ENCODE measurements around the gene ZNF860.

ZNF860 gene

GRCh38 chr3:32021155-32021554 is 39.6 kb downstream of the ZNF860 start:
- DNase-seq (ENCODE audit: low spot score), result no peak
- Histone ChIP-seq H3K4me3 (ENCODE audit: low read length in 2 of 2) (no peak overlapping the region), H2AK5ac (ENCODE audit: low read depth, low read length) (no peak overlapping the region), H3K18ac (ENCODE audit: low read length) (no peak overlapping the region), H2BK15ac (ENCODE audit: low read length) (no peak overlapping the region), H3K36me3 (replicated peaks in 1 of 2; ENCODE audit: control insufficient read depth in 2 of 2, insufficient read depth in 2 of 2, low read length in 2 of 2) (no peaks in the 10 kb centered on the region), H2BK5ac (ENCODE audit: low read length) (no peak overlapping the region), H3K9me3 (replicated peaks in 1 of 2; ENCODE audit: control insufficient read depth in 2 of 2, insufficient read depth in 1 of 2, low read depth in 1 of 2, low read length in 2 of 2) (no peaks in the 10 kb centered on the region), H3K79me1 (ENCODE audit: low read depth, low read length) (no peaks in the 10 kb centered on the region), H4K8ac (ENCODE audit: low read depth, low read length) (no peak overlapping the region), H3K14ac (ENCODE audit: low read length) (no peak overlapping the region), H2AFZ (ENCODE audit: low read length) (no peak overlapping the region), H3K4me2 (ENCODE audit: insufficient read depth, low read length, poor library complexity, severe bottlenecking) (no peak overlapping the region), H2BK120ac (ENCODE audit: low read depth, low read length) (no peak overlapping the region), H2BK12ac (ENCODE audit: low read length) (no peak overlapping the region), H3K27me3 (ENCODE audit: control insufficient read depth in 3 of 3, insufficient read depth in 3 of 3, low read depth in 1 of 3, low read length in 3 of 3) (no peaks in the 10 kb centered on the region), H3K27ac (replicated peaks; ENCODE audit: low read length) (no peak overlapping the region), H4K91ac (ENCODE audit: low read depth, low read length, poor library complexity) (no peak overlapping the region), H3K9ac (ENCODE audit: low read depth, low read length, poor library complexity) (no peak overlapping the region), H3K4me1 (ENCODE audit: control insufficient read depth in 2 of 2, insufficient read depth in 1 of 2, low read depth in 1 of 2, low read length in 2 of 2) (no peaks in the 10 kb centered on the region), H3K23ac (ENCODE audit: low read depth, low read length, poor library complexity) (no peak overlapping the region), H3K4ac (ENCODE audit: low read length) (no peak overlapping the region)
- WGBS, 2 donors (ENCODE audit: extremely low coverage in 2 of 2, insufficient read length in 2 of 2, insufficient replicate concordance in 1 of 2), result no CpG with 5 or more reads among the region's 7 CpGs

- H2AK5ac ChIP-seq (ENCODE audit: low read depth, low read length), result no peak overlapping the region
Observed at GRCh38 chr3:32021748-32022147, 40.2 kb downstream of the ZNF860 start.

GRCh38 chr3:32022947-32023346 is 41.4 kb downstream of the ZNF860 start:
- no peaks in the 10 kb centered on the region for H3K27me3 ChIP-seq (ENCODE audit: control insufficient read depth in 3 of 3, insufficient read depth in 3 of 3, low read depth in 1 of 3, low read length in 3 of 3)
- H4K8ac ChIP-seq (ENCODE audit: low read depth, low read length), result no peak overlapping the region
- H3K14ac ChIP-seq (ENCODE audit: low read length), result no peak overlapping the region
- H2BK120ac ChIP-seq (ENCODE audit: low read depth, low read length), result no peak overlapping the region
- H3K23ac ChIP-seq (ENCODE audit: low read depth, low read length, poor library complexity), result no peak overlapping the region
- no CpG with 5 or more reads among the region's 2 CpGs for WGBS, 2 donors (ENCODE audit: extremely low coverage in 2 of 2, insufficient read length in 2 of 2, insufficient replicate concordance in 1 of 2)
- no peak overlapping the region for H3K27ac ChIP-seq (replicated peaks; ENCODE audit: low read length)
- no peak overlapping the region for H2BK15ac ChIP-seq (ENCODE audit: low read length)
- H3K4ac ChIP-seq (ENCODE audit: low read length), result no peak overlapping the region
- no peaks in the 10 kb centered on the region for H3K9me3 ChIP-seq (replicated peaks in 1 of 2; ENCODE audit: control insufficient read depth in 2 of 2, insufficient read depth in 1 of 2, low read depth in 1 of 2, low read length in 2 of 2)
- no peak overlapping the region for H3K18ac ChIP-seq (ENCODE audit: low read length)
- no peaks in the 10 kb centered on the region for H3K36me3 ChIP-seq (replicated peaks in 1 of 2; ENCODE audit: control insufficient read depth in 2 of 2, insufficient read depth in 2 of 2, low read length in 2 of 2)
- DNase-seq (ENCODE audit: low spot score), result no peak
- no peak overlapping the region for H2BK12ac ChIP-seq (ENCODE audit: low read length)
- H2AFZ ChIP-seq (ENCODE audit: low read length), result no peak overlapping the region
- H3K4me3 ChIP-seq (ENCODE audit: low read length in 2 of 2), result no peak overlapping the region
- H2AK5ac ChIP-seq (ENCODE audit: low read depth, low read length), result no peak overlapping the region
- no peak overlapping the region for H3K4me2 ChIP-seq (ENCODE audit: insufficient read depth, low read length, poor library complexity, severe bottlenecking)
- H3K9ac ChIP-seq (ENCODE audit: low read depth, low read length, poor library complexity), result no peak overlapping the region
- no peaks in the 10 kb centered on the region for H3K79me1 ChIP-seq (ENCODE audit: low read depth, low read length)
- H3K4me1 ChIP-seq (ENCODE audit: control insufficient read depth in 2 of 2, insufficient read depth in 1 of 2, low read depth in 1 of 2, low read length in 2 of 2), result no peaks in the 10 kb centered on the region
- no peak overlapping the region for H2BK5ac ChIP-seq (ENCODE audit: low read length)
- no peak overlapping the region for H4K91ac ChIP-seq (ENCODE audit: low read depth, low read length, poor library complexity)

More at GRCh38 chr3:32021748-32022147, 40.2 kb downstream of the ZNF860 start:
- no peak overlapping the region for H3K23ac ChIP-seq (ENCODE audit: low read depth, low read length, poor library complexity)
- DNase-seq (ENCODE audit: low spot score), result no peak
- H3K4me2 ChIP-seq (ENCODE audit: insufficient read depth, low read length, poor library complexity, severe bottlenecking), result no peak overlapping the region
- H2BK15ac ChIP-seq (ENCODE audit: low read length), result no peak overlapping the region
- H3K9ac ChIP-seq (ENCODE audit: low read depth, low read length, poor library complexity), result no peak overlapping the region
- no peaks in the 10 kb centered on the region for H3K79me1 ChIP-seq (ENCODE audit: low read depth, low read length)
- H3K14ac ChIP-seq (ENCODE audit: low read length), result no peak overlapping the region
- no peak overlapping the region for H2BK5ac ChIP-seq (ENCODE audit: low read length)
- no peak overlapping the region for H3K4ac ChIP-seq (ENCODE audit: low read length)
- no peaks in the 10 kb centered on the region for H3K4me1 ChIP-seq (ENCODE audit: control insufficient read depth in 2 of 2, insufficient read depth in 1 of 2, low read depth in 1 of 2, low read length in 2 of 2)
- H2BK120ac ChIP-seq (ENCODE audit: low read depth, low read length), result no peak overlapping the region
- no peak overlapping the region for H3K18ac ChIP-seq (ENCODE audit: low read length)
- H2BK12ac ChIP-seq (ENCODE audit: low read length), result no peak overlapping the region
- H2AFZ ChIP-seq (ENCODE audit: low read length), result no peak overlapping the region
- H4K8ac ChIP-seq (ENCODE audit: low read depth, low read length), result no peak overlapping the region
- no CpG with 5 or more reads among the region's 3 CpGs for WGBS, 2 donors (ENCODE audit: extremely low coverage in 2 of 2, insufficient read length in 2 of 2, insufficient replicate concordance in 1 of 2)
- H4K91ac ChIP-seq (ENCODE audit: low read depth, low read length, poor library complexity), result no peak overlapping the region
- no peak overlapping the region for H3K27ac ChIP-seq (replicated peaks; ENCODE audit: low read length)
- no peaks in the 10 kb centered on the region for H3K36me3 ChIP-seq (replicated peaks in 1 of 2; ENCODE audit: control insufficient read depth in 2 of 2, insufficient read depth in 2 of 2, low read length in 2 of 2)
- no peaks in the 10 kb centered on the region for H3K9me3 ChIP-seq (replicated peaks in 1 of 2; ENCODE audit: control insufficient read depth in 2 of 2, insufficient read depth in 1 of 2, low read depth in 1 of 2, low read length in 2 of 2)
- H3K4me3 ChIP-seq (ENCODE audit: low read length in 2 of 2), result no peak overlapping the region
- no peaks in the 10 kb centered on the region for H3K27me3 ChIP-seq (ENCODE audit: control insufficient read depth in 3 of 3, insufficient read depth in 3 of 3, low read depth in 1 of 3, low read length in 3 of 3)

- no peak overlapping the region for H4K91ac ChIP-seq (ENCODE audit: low read depth, low read length, poor library complexity)
- H3K27me3 ChIP-seq (ENCODE audit: control insufficient read depth in 3 of 3, insufficient read depth in 3 of 3, low read depth in 1 of 3, low read length in 3 of 3), result no peaks in the 10 kb centered on the region
- H2BK5ac ChIP-seq (ENCODE audit: low read length), result no peak overlapping the region
- H4K8ac ChIP-seq (ENCODE audit: low read depth, low read length), result no peak overlapping the region
- H2BK12ac ChIP-seq (ENCODE audit: low read length), result no peak overlapping the region
- no peak for DNase-seq (ENCODE audit: low spot score)
- H3K4me2 ChIP-seq (ENCODE audit: insufficient read depth, low read length, poor library complexity, severe bottlenecking), result no peak overlapping the region
- H3K4me1 ChIP-seq (ENCODE audit: control insufficient read depth in 2 of 2, insufficient read depth in 1 of 2, low read depth in 1 of 2, low read length in 2 of 2), result no peaks in the 10 kb centered on the region
- no peak overlapping the region for H3K18ac ChIP-seq (ENCODE audit: low read length)
- no peak overlapping the region for H3K27ac ChIP-seq (replicated peaks; ENCODE audit: low read length)
- no peak overlapping the region for H3K23ac ChIP-seq (ENCODE audit: low read depth, low read length, poor library complexity)
- H2AFZ ChIP-seq (ENCODE audit: low read length), result no peak overlapping the region
- WGBS, 2 donors (ENCODE audit: extremely low coverage in 2 of 2, insufficient read length in 2 of 2, insufficient replicate concordance in 1 of 2), result no CpG with 5 or more reads among the region's 6 CpGs
- no peak overlapping the region for H3K14ac ChIP-seq (ENCODE audit: low read length)
- no peak overlapping the region for H3K9ac ChIP-seq (ENCODE audit: low read depth, low read length, poor library complexity)
- no peak overlapping the region for H2BK15ac ChIP-seq (ENCODE audit: low read length)
- no peak overlapping the region for H3K4ac ChIP-seq (ENCODE audit: low read length)
- H2AK5ac ChIP-seq (ENCODE audit: low read depth, low read length), result no peak overlapping the region
- no peak overlapping the region for H3K4me3 ChIP-seq (ENCODE audit: low read length in 2 of 2)
- H3K36me3 ChIP-seq (replicated peaks in 1 of 2; ENCODE audit: control insufficient read depth in 2 of 2, insufficient read depth in 2 of 2, low read length in 2 of 2), result no peaks in the 10 kb centered on the region
- H3K79me1 ChIP-seq (ENCODE audit: low read depth, low read length), result peaks cover 1% of the 10 kb centered on the region
- H3K9me3 ChIP-seq (replicated peaks in 1 of 2; ENCODE audit: control insufficient read depth in 2 of 2, insufficient read depth in 1 of 2, low read depth in 1 of 2, low read length in 2 of 2), result no peaks in the 10 kb centered on the region
- no peak overlapping the region for H2BK120ac ChIP-seq (ENCODE audit: low read depth, low read length)
Observed at GRCh38 chr3:32026593-32026992, 45.0 kb downstream of the ZNF860 start.

Data from neuronal stem cell (in vitro differentiated cells).